Naive thymus-derived CD4-positive, alpha-beta T cell (primary cell): ENCODE results near the gene LEF1. TPM values are rescaled to one million over a fixed set of nuclear protein-coding genes. Genes with fewer than 3 reads are reported as not detected.

Source experiments
- ATAC-seq: fragments of 150-1000 bp; cut with Tn5 transposase; 2 replicates; pipeline ENCODE4 v1.10.0; 2021; ENCODE audit warnings: mild to moderate bottlenecking, moderate library complexity
- CTCF ChIA-PET: fragments of 350-600 bp; sonication (Branson Sonifier 250); formaldehyde crosslinking; loops from one replicate; lab custom pipeline; 2021; ENCODE audit warnings: antibody characterized with exemption; lab: Charles Lee
- POLR2A ChIA-PET: fragments of 350-600 bp; sonication (Branson Sonifier 250); formaldehyde crosslinking; loops from one replicate; lab custom pipeline; 2021; ENCODE audit warnings: antibody characterized with exemption, inconsistent platforms; lab: Charles Lee
- DNase-seq, 9 donors: peaks; one replicate each; pipeline versions ENCODE4 v3.0.0 to v3.0.0-alpha.2; 2020 to 2022; ENCODE audit warnings: mixed read lengths in 1 of 9
- H3K27ac ChIP-seq: one replicate; pipeline ENCODE4 v1.7.0; 2013; ENCODE audit warnings: mild to moderate bottlenecking, low read depth, low read length, moderate library complexity
- H3K27me3 ChIP-seq, 2 donors: one replicate each; pipeline ENCODE4 v1.7.0; 2013; ENCODE audit warnings: low read length in 2 of 2, mild to moderate bottlenecking in 2 of 2, moderate library complexity in 2 of 2; ENCODE audit not compliant: control insufficient read depth in 2 of 2, insufficient read depth in 2 of 2
- H3K36me3 ChIP-seq, 3 experiments: 1 replicate in 2 of 3; 2 replicates in 1 of 3; pipeline ENCODE4 v1.7.0; 2013; ENCODE audit warnings: low read length in 3 of 3, mild to moderate bottlenecking in 3 of 3, moderate library complexity in 1 of 3; ENCODE audit not compliant: insufficient read depth in 3 of 3, control insufficient read depth in 2 of 3
- H3K4me1 ChIP-seq, 2 donors: one replicate each; pipeline ENCODE4 v1.7.0; 2013; ENCODE audit warnings: low read length in 2 of 2, mild to moderate bottlenecking in 2 of 2, moderate library complexity in 1 of 2; ENCODE audit not compliant: control insufficient read depth in 2 of 2, insufficient read depth in 2 of 2
- H3K4me3 ChIP-seq: 2 replicates; pipeline ENCODE4 v1.7.0; 2013; ENCODE audit warnings: mild to moderate bottlenecking, low read length
- H3K9me3 ChIP-seq, 3 experiments: 1 replicate in 2 of 3; 2 replicates in 1 of 3; pipeline ENCODE4 v1.7.0; 2013; ENCODE audit warnings: low read length in 3 of 3; ENCODE audit not compliant: control insufficient read depth in 2 of 3
- H3K27ac Mint-ChIP-seq, 9 donors: one replicate each; pipeline ENCODE4 v1.8.0; 2020 to 2022; ENCODE audit warnings: mixed read lengths in 9 of 9, mild to moderate bottlenecking in 8 of 9, moderate library complexity in 5 of 9, inconsistent platforms in 2 of 9
- H3K27me3 Mint-ChIP-seq, 5 donors: one replicate each; pipeline ENCODE4 v1.8.0; 2021 to 2022; ENCODE audit warnings: mixed read lengths in 5 of 5, mild to moderate bottlenecking in 1 of 5
- H3K36me3 Mint-ChIP-seq, 5 donors: one replicate each; pipeline ENCODE4 v1.8.0; 2020 to 2022; ENCODE audit warnings: mixed read lengths in 5 of 5, mild to moderate bottlenecking in 3 of 5, inconsistent platforms in 1 of 5
- H3K4me1 Mint-ChIP-seq, 7 donors: one replicate each; pipeline ENCODE4 v1.8.0; 2020 to 2022; ENCODE audit warnings: mixed read lengths in 7 of 7, mild to moderate bottlenecking in 3 of 7, inconsistent platforms in 1 of 7
- H3K4me3 Mint-ChIP-seq, 10 donors: one replicate each; pipeline ENCODE4 v1.8.0; 2020 to 2022; ENCODE audit warnings: mild to moderate bottlenecking in 10 of 10, mixed read lengths in 10 of 10, moderate library complexity in 6 of 10, inconsistent platforms in 2 of 10
- H3K9me3 Mint-ChIP-seq, 11 donors: one replicate each; pipeline ENCODE4 v1.8.0; 2020 to 2022; ENCODE audit warnings: mixed read lengths in 11 of 11, mild to moderate bottlenecking in 4 of 11, inconsistent platforms in 1 of 11, moderate library complexity in 1 of 11
- intact Hi-C, 2 donors: fragments of 100-400 bp; cut with micrococcal nuclease; formaldehyde crosslinking; loops; one replicate each; pipeline ENCODE4 v1.15.1; 2023
- polyA plus RNA-seq, 2 donors: library from polyadenylated mRNA; unstranded; fragments of 300-500 nt; fragmentation: Illumina TruSeq; gene quantifications; one replicate each; pipeline ENCODE4 v1.2.3, GENCODE V29; 2021
- total RNA-seq, 6 experiments: library from RNA in 5 of 6; stranded (reverse) in 5 of 6; gene quantifications; 1 replicate in 5 of 6; 2 replicates in 1 of 6; pipeline ENCODE4 v1.2.3 and lab custom pipeline; 2021 to 2026

The LEF1 gene
- total and polyA plus RNA-seq, 7 experiments from 2014 or later: 270 to 928 (median 674) TPM

DNA sequence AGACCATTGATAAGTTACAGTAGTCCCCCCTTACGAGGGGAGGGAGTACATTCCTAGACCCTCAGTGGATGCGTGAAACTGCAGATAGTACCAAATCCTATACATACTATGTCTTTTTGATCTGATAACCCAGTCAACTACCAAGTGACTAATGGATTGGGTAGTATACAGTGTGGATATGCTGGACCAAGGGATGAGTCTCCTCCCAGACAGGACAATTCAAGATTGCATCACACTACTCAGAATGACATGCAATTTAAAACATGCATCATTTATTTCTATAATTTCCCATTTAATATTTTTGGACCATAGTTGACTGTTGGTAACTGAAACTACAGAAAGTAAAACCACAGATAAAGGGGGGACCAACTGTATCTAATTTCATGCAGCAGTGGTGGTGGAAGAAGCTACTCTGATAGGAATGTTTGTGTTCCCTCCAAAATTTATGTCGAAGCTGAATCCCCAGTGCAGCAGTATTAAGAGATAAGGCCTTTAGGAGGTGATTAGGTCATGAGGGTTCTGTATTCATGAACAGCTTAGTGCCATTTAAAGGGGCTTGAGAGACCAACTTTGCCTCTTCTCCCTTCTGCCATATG is 167.1 kb downstream of the LEF1 start:
- H3K36me3 Mint-ChIP-seq: peaks cover 5 to 41% (median 21%) of the 10 kb centered on the region in 5 donors
- H3K4me1 Mint-ChIP-seq: peaks cover 14 to 91% (median 74%) of the 10 kb centered on the region in 7 donors
- intact Hi-C loops: no loop called here
- H3K36me3 ChIP-seq: no peaks in the 10 kb centered on the region
- no peak for DNase-seq
- H3K4me3 Mint-ChIP-seq: no peak overlapping the region
- POLR2A ChIA-PET: no interaction called here
- H3K9me3 ChIP-seq: no peaks in the 10 kb centered on the region
- peaks cover 0 to 5% (median 0%) of the 10 kb centered on the region in 11 donors for H3K9me3 Mint-ChIP-seq
- no peaks in the 10 kb centered on the region for H3K27me3 ChIP-seq
- H3K27me3 Mint-ChIP-seq: no peaks in the 10 kb centered on the region
- CTCF ChIA-PET: no interaction called here
- no peak overlapping the region for H3K27ac ChIP-seq
- peaks cover 0 to 27% of the 10 kb centered on the region in 2 donors for H3K4me1 ChIP-seq
- no peak overlapping the region for H3K4me3 ChIP-seq
- ATAC-seq: no peak
- H3K27ac Mint-ChIP-seq: peak overlapping the region in 1 of 9 donors; percentile 8

DNA sequence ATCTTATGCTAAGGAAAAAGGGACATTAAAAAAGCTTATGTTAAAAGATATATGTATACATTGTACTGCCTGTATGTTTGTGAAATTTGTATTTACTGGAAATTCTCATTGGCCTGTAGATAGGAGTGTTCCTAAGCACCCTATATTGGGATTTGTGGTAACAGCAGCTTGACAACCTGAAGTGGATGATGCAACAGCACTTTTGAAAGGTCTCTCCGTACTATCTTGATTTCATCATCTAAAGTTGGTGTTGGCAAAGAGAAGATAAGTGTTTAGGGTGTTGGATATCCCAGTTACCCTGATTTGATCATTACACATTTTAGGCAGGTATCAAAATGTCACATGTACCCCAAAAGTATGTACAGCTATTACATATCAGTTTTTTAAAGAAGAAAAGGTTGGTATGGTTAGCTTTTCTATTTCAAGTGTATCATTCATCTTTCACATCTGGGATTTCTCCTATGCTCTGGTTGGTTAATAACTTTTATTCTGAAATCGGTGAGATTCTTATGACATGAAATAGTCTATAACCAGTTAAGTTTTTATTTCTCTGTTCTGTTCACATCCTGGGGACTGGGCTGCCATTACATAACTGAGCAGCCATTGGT is 168.7 kb downstream of the LEF1 start:
- peaks cover 0 to 18% of the 10 kb centered on the region in 2 donors for H3K4me1 ChIP-seq
- Mint-ChIP-seq H3K36me3 (peaks cover 12 to 48% (median 31%) of the 10 kb centered on the region in 5 donors), H3K9me3 (peaks cover 0 to 5% (median 0%) of the 10 kb centered on the region in 11 donors), H3K27ac (peak overlapping the region in 1 of 9 donors; percentile 11), H3K4me3 (no peak overlapping the region), H3K4me1 (peaks cover 14 to 87% (median 71%) of the 10 kb centered on the region in 7 donors), H3K27me3 (no peaks in the 10 kb centered on the region)
- CTCF ChIA-PET: no interaction called here
- intact Hi-C loops: loop anchor here (10.0 kb wide), 2 partner anchors 1705 to 1815 kb away; partner anchors contain the start of genes CASP6 (in 1 of the 2) and GAR1 (in 1 of the 2)
- no peaks in the 10 kb centered on the region for H3K9me3 ChIP-seq
- ATAC-seq (no peak), DNase-seq (no peak)
- POLR2A ChIA-PET: no interaction called here
- H3K36me3 ChIP-seq: no peaks in the 10 kb centered on the region
- H3K27me3 ChIP-seq: no peaks in the 10 kb centered on the region
- H3K4me3 ChIP-seq: no peak overlapping the region
- H3K27ac ChIP-seq: no peak overlapping the region

DNA sequence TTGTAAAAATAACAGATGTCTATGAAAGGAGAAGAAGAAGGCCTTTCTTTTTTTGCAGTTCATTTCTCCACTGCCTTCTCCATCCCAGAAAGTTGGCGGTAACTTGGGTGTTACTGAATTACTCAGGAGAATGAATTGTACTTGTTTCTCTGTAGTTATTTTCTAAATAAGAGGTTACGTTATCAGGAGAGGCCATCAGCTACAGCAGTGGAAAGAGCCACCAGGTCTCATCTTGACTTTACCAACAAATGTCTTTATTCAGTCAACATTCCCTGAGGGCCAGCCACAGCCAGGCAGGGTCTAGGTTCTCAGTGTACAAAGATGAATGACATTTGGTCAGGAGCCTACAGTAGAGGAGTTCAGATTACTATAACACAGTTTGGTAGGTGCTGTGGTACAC is 170.9 kb downstream of the LEF1 start:
- Histone ChIP-seq H3K27me3 (no peaks in the 10 kb centered on the region), H3K4me1 (peaks cover 0 to 10% of the 10 kb centered on the region in 2 donors), H3K27ac (no peak overlapping the region), H3K36me3 (no peaks in the 10 kb centered on the region), H3K4me3 (no peak overlapping the region), H3K9me3 (no peaks in the 10 kb centered on the region)
- no peak for ATAC-seq
- H3K27me3 Mint-ChIP-seq: no peaks in the 10 kb centered on the region
- DNase-seq: no peak
- H3K36me3 Mint-ChIP-seq: peaks cover 12 to 39% (median 31%) of the 10 kb centered on the region in 5 donors
- intact Hi-C loops: loop anchor here (10.0 kb wide), 2 partner anchors 1707 to 1817 kb away; partner anchors contain the start of genes CASP6 (in 1 of the 2) and GAR1 (in 1 of the 2)
- peaks cover 28 to 87% (median 71%) of the 10 kb centered on the region in 7 donors for H3K4me1 Mint-ChIP-seq
- peak overlapping the region in 3 of 9 donors; percentile 23 to 66 (median 43) for H3K27ac Mint-ChIP-seq
- ChIA-PET POLR2A (no interaction called here), CTCF (no interaction called here)
- peaks cover 0 to 5% (median 0%) of the 10 kb centered on the region in 11 donors for H3K9me3 Mint-ChIP-seq
- H3K4me3 Mint-ChIP-seq: no peak overlapping the region

Other genes with a start within 250 kb of the LEF1 start
- 10 to 100 TPM in 1 of 5 experiments, 1 to 10 TPM in 4; 3.8 to 11.4 (median 5.8) TPM for gene CYP2U1, start 237.4 kb downstream of the LEF1 start, total RNA-seq
- 1 to 10 TPM; 2.8 to 6.2 TPM for gene CYP2U1, start 237.4 kb downstream of the LEF1 start, polyA plus RNA-seq
- 10 to 100 TPM; 16.5 to 38.8 (median 29.7) TPM for gene HADH, start 179.0 kb downstream of the LEF1 start, total RNA-seq
- gene HADH, start 179.0 kb downstream of the LEF1 start, polyA plus RNA-seq: 10 to 100 TPM; 43.0 to 45.1 TPM